ENCODE results near the gene ANP32E. TPM values are rescaled to one million over a fixed set of nuclear protein-coding genes. Genes with fewer than 3 reads are reported as not detected.
A peak's percentile ranks its signal among the peaks of the same experiment; 100 is the strongest.

ANP32E gene
- total RNA-seq, 1 experiment from 2014 or later = 73.9 TPM

GRCh38 chr1:150173141-150173585, 62.7 kb downstream of the ANP32E start:
- no peak for DNase-seq (ENCODE audit: extremely low read depth, low read depth)

- DNase-seq (ENCODE audit: extremely low read depth, low read depth) = no peak
Measured at GRCh38 chr1:150171801-150172200, 64.1 kb downstream of the ANP32E start.

- DNase-seq (ENCODE audit: extremely low read depth, low read depth) = peak; percentile 69
Measured at GRCh38 chr1:150168960-150169601, 66.8 kb downstream of the ANP32E start.

Small RNA genes within 50 kb of the gene (small RNA-seq; reads per million reads assigned to genes)
- gene RN7SL480P = 0 to 0.12 reads per million in 2 experiments
- gene RNU2-17P = 0.70 to 5.8 reads per million in 2 experiments

Other genes starting within 250 kb of the ANP32E start
- 18.9 TPM in 2 replicates for gene OTUD7B, start 225.4 kb downstream of the ANP32E start, total RNA-seq (2014; rRNA removed; shearing (Covaris generic))
- gene VPS45, start 168.3 kb downstream of the ANP32E start, total RNA-seq (2014; rRNA removed; shearing (Covaris generic)) = 43.4 and 46.9 TPM in 2 replicates
- gene PLEKHO1, start 86.2 kb downstream of the ANP32E start, total RNA-seq (2014; rRNA removed; shearing (Covaris generic)) = 6.7 and 10.1 TPM in 2 replicates
- not detected in 2 replicates for gene CA14, start 21.7 kb upstream of the ANP32E start, total RNA-seq (2014; rRNA removed; shearing (Covaris generic))
- 123 and 135 TPM in 2 replicates for gene APH1A, start 32.9 kb upstream of the ANP32E start, total RNA-seq (2014; rRNA removed; shearing (Covaris generic))
- gene C1orf54, start 36.7 kb upstream of the ANP32E start, total RNA-seq (2014; rRNA removed; shearing (Covaris generic)) = 3.6 TPM in 1 of 2 replicates, not detected in the other
- gene CIART, start 46.4 kb upstream of the ANP32E start, total RNA-seq (2014; rRNA removed; shearing (Covaris generic)) = 1.1 and 1.4 TPM in 2 replicates
- gene MRPS21, start 57.7 kb upstream of the ANP32E start, total RNA-seq (2014; rRNA removed; shearing (Covaris generic)) = 102 and 112 TPM in 2 replicates
- gene PRPF3, start 85.4 kb upstream of the ANP32E start, total RNA-seq (2014; rRNA removed; shearing (Covaris generic)) = 76.5 and 89.8 TPM in 2 replicates
- 21.8 and 23.0 TPM in 2 replicates for gene RPRD2, start 128.0 kb upstream of the ANP32E start, total RNA-seq (2014; rRNA removed; shearing (Covaris generic))